ENCODE data around the gene RCOR3. TPM values are rescaled to one million over a fixed set of nuclear protein-coding genes. Genes with fewer than 3 reads are reported as not detected.

The RCOR3 gene
- total RNA-seq, 1 donor from 2014 or later = 22.2 TPM

- DNase-seq (ENCODE audit: low spot score) (no peak), ATAC-seq (peak; percentile 86)
Observed at GRCh38 chr1:211323156-211324063, 64.2 kb downstream of the RCOR3 start.

DNA sequence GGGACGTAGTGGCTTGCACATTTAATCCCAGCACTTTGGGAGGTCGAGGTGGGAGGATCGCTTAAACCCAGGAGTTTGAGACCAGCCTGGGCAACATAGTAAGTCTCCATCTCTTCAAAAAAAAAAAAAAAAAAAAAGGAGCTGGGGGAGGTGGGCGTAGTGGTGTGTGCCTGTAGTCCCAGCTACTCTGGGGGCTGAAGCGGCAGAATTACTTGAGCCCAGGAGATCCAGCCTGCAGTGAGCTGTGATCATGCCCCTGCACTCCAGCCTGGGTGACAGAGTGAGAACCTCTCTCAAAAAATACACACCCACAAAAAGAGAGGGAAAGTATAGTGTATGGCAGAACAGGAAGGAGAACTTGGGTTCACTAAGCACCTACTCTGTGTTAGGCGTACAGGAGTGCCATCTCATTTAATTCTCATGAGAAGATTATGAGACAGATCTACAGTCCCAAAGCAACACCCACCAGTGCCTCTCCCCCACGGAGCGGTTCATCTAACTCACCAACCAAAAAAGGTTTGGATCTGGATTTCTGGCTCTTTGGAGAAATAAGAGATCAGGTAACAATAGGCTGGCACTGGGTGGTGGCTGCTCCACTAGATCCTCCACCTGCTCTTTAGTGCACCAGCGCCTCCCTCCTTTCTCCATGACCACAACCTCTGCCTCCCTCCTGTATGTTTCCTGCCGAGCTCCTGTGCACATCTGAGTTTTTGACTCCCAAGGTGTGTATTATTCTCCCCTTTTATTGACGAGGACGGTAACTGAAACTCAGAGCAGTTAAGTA, 66.0 kb downstream of the RCOR3 start:
- ATAC-seq = no peak
- no peak for DNase-seq (ENCODE audit: low spot score)

DNA sequence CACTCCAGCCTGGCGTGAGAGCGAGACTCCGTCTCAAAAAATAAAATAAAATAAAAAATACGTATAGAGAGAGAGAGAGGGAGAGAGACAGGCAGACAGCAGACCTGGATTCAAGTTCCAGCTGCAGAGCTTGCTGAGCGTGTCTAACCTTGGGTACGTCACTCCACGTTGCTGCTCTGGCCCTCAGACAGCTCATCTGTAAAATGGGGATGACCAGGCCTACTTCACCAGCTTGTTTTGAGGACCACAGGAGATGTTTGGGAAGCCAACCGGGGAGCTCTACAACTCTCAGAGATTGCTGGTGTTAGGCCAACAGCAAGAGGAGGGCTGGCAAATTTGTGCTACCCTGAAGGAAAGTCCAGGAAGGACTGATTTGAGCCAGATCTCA, 67.0 kb downstream of the RCOR3 start:
- ATAC-seq (no peak), DNase-seq (ENCODE audit: low spot score) (no peak)

DNA sequence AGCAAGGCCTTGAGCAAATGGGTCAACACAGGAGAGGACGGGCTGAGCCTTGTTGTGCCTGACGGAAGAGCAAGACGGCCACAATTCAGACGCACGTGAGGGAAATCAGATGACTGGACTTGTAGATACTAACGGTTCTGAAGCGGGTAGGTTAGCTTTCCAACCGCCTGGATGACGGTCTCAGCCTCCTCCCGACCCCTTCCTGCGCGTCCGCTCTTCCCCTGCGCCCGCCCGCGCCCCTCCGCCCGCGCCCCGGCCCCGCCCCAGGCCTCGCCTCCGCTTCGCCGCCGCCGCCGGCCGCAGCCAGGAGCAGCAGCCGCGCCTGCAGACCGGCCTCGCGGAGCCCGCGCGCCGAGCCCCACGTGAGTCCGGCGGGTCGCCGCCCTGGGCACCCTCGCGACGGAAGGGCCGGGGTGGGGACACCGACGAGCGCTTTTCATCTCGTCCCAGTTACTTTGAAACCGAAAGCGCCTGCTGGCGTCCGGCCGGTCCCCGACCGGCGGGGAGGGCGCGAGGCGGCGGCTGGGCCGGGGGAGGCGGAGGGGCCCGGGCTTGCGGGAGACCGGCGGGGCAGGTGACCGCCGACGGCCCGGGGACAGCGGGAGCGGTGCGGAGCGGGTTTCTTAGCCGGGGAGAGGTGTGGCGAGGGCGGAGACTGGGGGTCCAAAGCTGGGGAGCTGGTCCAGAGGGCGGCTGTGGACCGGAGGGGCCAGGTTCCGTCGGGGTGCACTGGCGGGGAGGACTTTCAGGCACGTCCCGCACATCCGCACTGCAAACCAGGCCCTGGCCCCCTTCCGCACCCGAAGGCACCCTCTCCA, 67.6 kb downstream of the RCOR3 start, which contains the start of gene TRAF5:
Gene TRAF5 (plus strand): TSS at position 306 of the 818 bp plus-strand sequence. CDS start 26,407 bp downstream, outside the sequence.
- DNase-seq (ENCODE audit: low spot score) (peak; percentile 59), ATAC-seq (peak; percentile 78)

- no peak for DNase-seq (ENCODE audit: low spot score)
- ATAC-seq = no peak
Observed at GRCh38 chr1:211327346-211327921, 68.3 kb downstream of the RCOR3 start.

- DNase-seq (ENCODE audit: low spot score) = no peak
Observed at GRCh38 chr1:211328084-211328694, 69.0 kb downstream of the RCOR3 start.

DNA sequence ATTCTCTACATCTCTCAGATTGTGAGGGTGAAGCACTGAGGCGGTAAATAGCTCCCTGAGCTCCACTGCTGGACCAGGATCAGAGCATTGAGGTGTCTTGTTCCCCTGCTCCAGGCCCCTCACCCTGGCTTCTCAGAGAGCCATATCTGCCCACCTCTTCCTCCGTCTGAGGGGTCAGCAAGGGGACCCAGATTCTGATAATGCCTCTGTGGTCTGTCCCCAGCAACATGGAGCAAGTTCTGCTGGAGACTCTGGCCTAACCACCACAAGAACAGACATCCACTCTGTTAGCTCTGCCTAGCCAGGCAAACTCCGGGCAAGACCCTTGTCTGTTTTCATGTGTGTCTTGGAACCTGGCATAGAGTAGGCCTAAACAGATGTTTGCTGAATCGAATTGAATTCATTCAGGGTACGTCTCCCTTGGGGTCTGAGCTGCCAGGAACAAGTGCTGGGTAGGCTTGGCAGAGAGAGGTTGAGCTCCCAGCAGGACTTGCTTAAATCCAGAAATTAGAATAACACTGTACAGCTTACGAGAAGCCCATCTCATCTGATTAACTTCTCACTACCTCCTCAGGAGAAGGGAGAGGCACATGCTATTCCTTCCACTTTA, 69.8 kb downstream of the RCOR3 start:
- DNase-seq (ENCODE audit: low spot score) (no peak), ATAC-seq (no peak)

More at GRCh38 chr1:211328084-211328694, 69.0 kb downstream of the RCOR3 start:
- ATAC-seq = no peak

- DNase-seq (ENCODE audit: low spot score) = no peak
- ATAC-seq = peak; percentile 34
Observed at GRCh38 chr1:211329764-211330201, 70.6 kb downstream of the RCOR3 start.

DNA sequence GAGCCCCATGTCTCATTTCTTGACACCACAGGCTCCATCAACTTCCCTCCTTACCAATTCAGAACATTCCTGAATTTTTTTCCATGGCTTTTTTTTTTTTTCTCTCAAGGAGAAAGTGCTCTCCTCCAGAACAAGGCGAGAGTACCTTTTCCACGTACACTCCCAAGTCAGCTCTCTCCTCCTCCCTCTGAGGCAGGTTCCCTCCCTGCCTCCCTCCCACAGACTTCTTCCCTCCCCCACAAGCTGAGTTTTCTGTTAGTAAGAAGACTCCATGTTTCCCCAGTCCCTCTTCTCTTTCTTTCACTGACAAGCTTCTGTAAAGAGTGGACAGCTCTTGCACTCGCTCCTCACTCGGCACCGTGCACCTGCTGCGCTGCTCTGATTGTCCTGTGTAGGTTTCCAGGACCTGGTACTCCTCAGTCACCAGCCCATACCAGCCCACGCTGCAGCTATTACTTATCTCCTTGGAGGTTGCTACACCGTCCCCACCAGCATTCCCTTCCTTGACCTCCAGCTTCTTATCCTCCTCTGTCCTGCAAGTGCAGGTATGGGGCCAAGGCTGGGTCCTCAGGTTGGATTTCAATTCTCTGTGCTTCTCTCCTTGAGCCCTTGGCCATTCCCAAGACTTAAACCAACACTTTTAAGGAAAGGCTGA, 71.2 kb downstream of the RCOR3 start:
- DNase-seq (ENCODE audit: low spot score) (no peak), ATAC-seq (no peak)

DNA sequence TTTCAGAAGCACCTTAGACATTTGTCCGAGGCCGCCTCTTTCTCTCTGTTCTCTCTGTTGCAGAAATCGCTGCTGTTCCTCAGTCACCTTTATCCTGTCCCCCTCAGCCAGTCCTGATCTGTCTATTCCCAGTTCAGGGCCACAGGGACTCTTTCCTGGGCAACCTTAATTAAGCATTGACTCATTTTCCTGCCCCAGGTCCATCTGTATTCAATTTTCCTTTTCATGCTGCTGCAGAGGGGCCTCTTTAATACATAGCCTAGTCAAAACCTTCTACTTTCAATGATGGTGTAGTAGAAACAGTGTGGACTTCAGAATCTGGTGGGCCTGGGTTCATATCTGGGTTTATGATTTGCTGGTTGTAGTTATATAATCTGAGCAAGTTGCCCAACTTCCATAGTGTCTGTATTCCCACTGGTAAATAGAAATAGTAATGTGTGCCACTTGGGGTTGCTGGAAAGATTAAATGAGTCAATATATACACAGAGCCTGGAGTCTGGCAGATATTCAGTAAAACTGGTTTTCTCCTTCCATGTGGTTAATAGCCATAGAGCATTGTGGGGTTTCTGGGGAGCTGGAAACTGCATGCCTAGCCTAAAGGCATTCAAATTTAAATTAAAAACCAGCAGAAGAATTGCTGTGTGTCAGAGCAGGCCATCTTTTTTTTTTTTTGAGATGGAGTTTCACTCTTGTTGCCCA, 72.0 kb downstream of the RCOR3 start:
- DNase-seq (ENCODE audit: low spot score) (no peak), ATAC-seq (no peak)

- ATAC-seq = no peak
- no peak for DNase-seq (ENCODE audit: low spot score)
Observed at GRCh38 chr1:211332036-211332616, 73.0 kb downstream of the RCOR3 start.

GRCh38 chr1:211332830-211333229, 73.7 kb downstream of the RCOR3 start:
- DNase-seq (ENCODE audit: low spot score) = no peak
- ATAC-seq = no peak

- DNase-seq (ENCODE audit: low spot score) (no peak), ATAC-seq (no peak)
Observed at GRCh38 chr1:211333906-211334305, 74.7 kb downstream of the RCOR3 start.

DNA sequence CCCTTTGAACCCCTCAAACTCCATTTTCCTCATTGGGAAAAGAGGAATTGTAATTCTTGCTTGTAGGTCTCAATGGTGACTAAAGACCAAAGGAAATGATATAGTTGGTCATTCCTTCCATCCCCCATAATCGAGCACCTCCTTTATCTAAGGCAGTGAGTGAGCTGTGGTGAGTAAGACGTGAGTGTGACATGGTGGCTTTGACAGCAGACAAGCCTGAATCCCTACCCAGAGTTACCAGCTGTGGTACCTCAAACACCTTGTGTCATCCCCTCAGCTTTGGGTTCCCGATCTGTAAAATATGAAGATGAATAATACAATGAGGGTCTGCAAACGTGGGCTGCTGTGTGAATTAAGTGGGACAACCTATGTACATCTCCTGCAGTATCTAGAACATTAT, 75.8 kb downstream of the RCOR3 start:
- no peak for DNase-seq (ENCODE audit: low spot score)
- no peak for ATAC-seq

- no peak for ATAC-seq
- DNase-seq (ENCODE audit: low spot score) = no peak
Observed at GRCh38 chr1:211335522-211336157, 76.5 kb downstream of the RCOR3 start.

- ATAC-seq (no peak), DNase-seq (ENCODE audit: low spot score) (no peak)
Observed at GRCh38 chr1:211336161-211336560, 77.0 kb downstream of the RCOR3 start.

DNA sequence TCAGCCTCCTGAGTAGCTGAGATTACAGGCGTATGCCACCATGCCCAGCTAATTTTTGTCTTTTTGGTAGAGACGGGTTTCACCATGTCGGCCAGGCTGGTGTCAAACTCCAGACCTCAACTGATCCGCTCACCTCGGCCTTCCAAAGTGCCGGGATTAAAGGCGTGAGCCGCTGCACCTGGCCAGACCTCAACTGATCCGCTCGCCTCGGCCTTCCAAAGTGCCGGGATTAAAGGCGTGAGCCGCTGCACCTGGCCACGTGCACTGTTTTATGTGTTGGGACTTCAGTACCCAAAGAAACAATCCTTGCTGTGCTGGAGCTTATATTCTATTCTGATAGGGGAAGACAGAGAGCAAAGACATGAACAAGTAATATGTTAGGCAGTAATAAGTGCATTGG, 77.6 kb downstream of the RCOR3 start:
- no peak for ATAC-seq

More for the DNA sequence above, 77.6 kb downstream of the RCOR3 start:
- DNase-seq (ENCODE audit: low spot score) = no peak

Measured in left lobe of liver (tissue), 2 donors.